SK-N-DZ (cell line): ENCODE measurements around the gene GZMM.
"Not testable (repeated sequence)": the region's sequence is repeated elsewhere in the genome, so short reads cannot be mapped to it uniquely, and the experiment has no call there.

Experiments used
- DNase-seq: peaks from one replicate; pipeline ENCODE4 v3.0.0-alpha.2; 2015; ENCODE audit warnings: low spot score

GZMM gene

GRCh38 chr19:580274-580835 is 36.5 kb downstream of the GZMM start:
- DNase-seq, result no peak

GRCh38 chr19:581399-582111 is 37.7 kb downstream of the GZMM start:
- DNase-seq, result no peak

- DNase-seq, result no peak
These were observed 38.8 kb downstream of the GZMM start for GRCh38 chr19:582497-583197.

GRCh38 chr19:583198-583967 is 39.5 kb downstream of the GZMM start:
- DNase-seq, result no peak

- DNase-seq, result no peak
These were observed 40.1 kb downstream of the GZMM start for GRCh38 chr19:583968-584239.

GRCh38 chr19:584240-585001 is 40.6 kb downstream of the GZMM start:
- peak; percentile 73 for DNase-seq

GRCh38 chr19:585146-585545 is 41.3 kb downstream of the GZMM start:
- not testable (repeated sequence) for DNase-seq

GRCh38 chr19:585551-586110 is 41.8 kb downstream of the GZMM start:
- no peak for DNase-seq

- DNase-seq, result peak; percentile 84
These were observed 44.4 kb downstream of the GZMM start for GRCh38 chr19:588093-588740.

GRCh38 chr19:588741-589692 is 45.2 kb downstream of the GZMM start:
- peak; percentile 55 for DNase-seq

- DNase-seq, result no peak
These were observed 46.0 kb downstream of the GZMM start, which contains the start of gene HCN2 for GRCh38 chr19:589693-590395. TSS of gene HCN2 (plus strand) at chr19:589881. CDS start at chr19:589946, 65 bp downstream.

- no peak for DNase-seq
These were observed 46.5 kb downstream of the GZMM start for GRCh38 chr19:590396-590745.

- no peak for DNase-seq
These were observed 46.9 kb downstream of the GZMM start for GRCh38 chr19:590750-591098.

GRCh38 chr19:591099-591958 is 47.5 kb downstream of the GZMM start:
- no peak for DNase-seq

GRCh38 chr19:592101-592500 is 48.2 kb downstream of the GZMM start:
- DNase-seq, result no peak

GRCh38 chr19:593055-593454 is 49.2 kb downstream of the GZMM start:
- DNase-seq, result no peak

- DNase-seq, result no peak
These were observed 49.7 kb downstream of the GZMM start for GRCh38 chr19:593505-593904.

GRCh38 chr19:594265-594870 is 50.5 kb downstream of the GZMM start:
- no peak for DNase-seq
